ENCODE measurements around the gene FTHL17. TPM values are rescaled to one million over a fixed set of nuclear protein-coding genes. Genes with fewer than 3 reads are reported as not detected.

FTHL17 gene
- total RNA-seq, 1 donor from 2014 or later = not detected

DNA sequence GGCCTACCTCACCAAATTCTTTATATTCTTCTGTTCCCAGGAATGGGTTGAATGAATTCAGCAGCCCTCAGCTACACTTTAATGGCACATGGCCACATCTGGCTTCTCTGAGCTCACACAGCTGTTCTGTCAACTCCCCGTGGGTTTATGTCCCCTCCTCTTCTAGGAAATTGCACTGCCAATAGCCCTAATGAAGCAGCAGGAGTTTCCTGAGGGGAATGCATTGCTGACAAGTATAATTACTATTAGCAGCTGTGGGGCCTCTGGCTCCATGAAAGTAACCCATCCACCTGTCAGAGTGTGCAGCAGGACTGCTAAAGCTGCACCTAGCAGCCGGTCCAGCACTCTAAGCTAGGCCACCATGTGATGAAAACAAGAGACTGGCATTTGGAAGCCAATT, 50.3 kb downstream of the FTHL17 start:
- DNase-seq (ENCODE audit: low read depth, low spot score) = no peak
- no peaks in the 10 kb centered on the region for H3K4me1 Mint-ChIP-seq
- H3K27me3 Mint-ChIP-seq (ENCODE audit: low read depth) = no peaks in the 10 kb centered on the region
- H3K27ac Mint-ChIP-seq (ENCODE audit: unreplicated experiment) = no peak overlapping the region
- no peaks in the 10 kb centered on the region for H3K36me3 Mint-ChIP-seq (ENCODE audit: low read depth)
- TF ChIP-seq, protein P1, sequence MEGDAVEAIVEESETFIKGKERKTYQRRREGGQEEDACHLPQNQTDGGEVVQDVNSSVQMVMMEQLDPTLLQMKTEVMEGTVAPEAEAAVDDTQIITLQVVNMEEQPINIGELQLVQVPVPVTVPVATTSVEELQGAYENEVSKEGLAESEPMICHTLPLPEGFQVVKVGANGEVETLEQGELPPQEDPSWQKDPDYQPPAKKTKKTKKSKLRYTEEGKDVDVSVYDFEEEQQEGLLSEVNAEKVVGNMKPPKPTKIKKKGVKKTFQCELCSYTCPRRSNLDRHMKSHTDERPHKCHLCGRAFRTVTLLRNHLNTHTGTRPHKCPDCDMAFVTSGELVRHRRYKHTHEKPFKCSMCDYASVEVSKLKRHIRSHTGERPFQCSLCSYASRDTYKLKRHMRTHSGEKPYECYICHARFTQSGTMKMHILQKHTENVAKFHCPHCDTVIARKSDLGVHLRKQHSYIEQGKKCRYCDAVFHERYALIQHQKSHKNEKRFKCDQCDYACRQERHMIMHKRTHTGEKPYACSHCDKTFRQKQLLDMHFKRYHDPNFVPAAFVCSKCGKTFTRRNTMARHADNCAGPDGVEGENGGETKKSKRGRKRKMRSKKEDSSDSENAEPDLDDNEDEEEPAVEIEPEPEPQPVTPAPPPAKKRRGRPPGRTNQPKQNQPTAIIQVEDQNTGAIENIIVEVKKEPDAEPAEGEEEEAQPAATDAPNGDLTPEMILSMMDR (conservative IDR thresholded peaks at IDR 0.05) = no peak
- H3K9me3 Mint-ChIP-seq = peaks cover 10% of the 10 kb centered on the region
- no peak overlapping the region for H3K4me3 Mint-ChIP-seq

Other genes starting within 250 kb of the FTHL17 start
- gene TAB3, start 182.8 kb downstream of the FTHL17 start, total RNA-seq = 13.2 and 13.3 TPM in 2 replicates

Data from neural crest cell (in vitro differentiated cells).